ENCODE data around the gene CCDC88A.
A peak's percentile ranks its signal among the peaks of the same experiment; 100 is the strongest.
"Not testable (repeated sequence)": the region's sequence is repeated elsewhere in the genome, so short reads cannot be mapped to it uniquely, and the experiment has no call there.

The CCDC88A gene

GRCh38 chr2:55419679-55420438 lies at the start of gene CCDC88A:
Gene CCDC88A, minus strand, starts transcription at chr2:55419856. Its CDS starts 777 bp downstream, at chr2:55419079.
- peak; percentile 72 for DNase-seq (ENCODE audit: low read depth)

- DNase-seq (ENCODE audit: low read depth): no peak
Measured at GRCh38 chr2:55461679-55462078, 42.0 kb upstream of the CCDC88A start.

- DNase-seq (ENCODE audit: low read depth): no peak
Measured at GRCh38 chr2:55460562-55460961, 40.9 kb upstream of the CCDC88A start.

GRCh38 chr2:55459714-55460274 lies 40.1 kb upstream of the CCDC88A start:
- DNase-seq (ENCODE audit: low read depth): no peak

- DNase-seq (ENCODE audit: low read depth): no peak
Measured at GRCh38 chr2:55459279-55459678, 39.6 kb upstream of the CCDC88A start.

GRCh38 chr2:55454121-55454520 lies 34.5 kb upstream of the CCDC88A start:
- DNase-seq (ENCODE audit: low read depth): no peak

- no peak for DNase-seq (ENCODE audit: low read depth)
Measured at GRCh38 chr2:55452879-55453278, 33.2 kb upstream of the CCDC88A start.

- no peak for DNase-seq (ENCODE audit: low read depth)
Measured at GRCh38 chr2:55451699-55452098, 32.0 kb upstream of the CCDC88A start.

- DNase-seq (ENCODE audit: low read depth): not testable (repeated sequence)
Measured at GRCh38 chr2:55450014-55450413, 30.4 kb upstream of the CCDC88A start.

GRCh38 chr2:55442045-55442760 lies 22.5 kb upstream of the CCDC88A start:
- not testable (repeated sequence) for DNase-seq (ENCODE audit: low read depth)

- DNase-seq (ENCODE audit: low read depth): no peak
Measured at GRCh38 chr2:55441280-55441892, 21.7 kb upstream of the CCDC88A start.

GRCh38 chr2:55439101-55439397 lies 19.4 kb upstream of the CCDC88A start:
- no peak for DNase-seq (ENCODE audit: low read depth)

GRCh38 chr2:55438391-55439100 lies 18.9 kb upstream of the CCDC88A start:
- no peak for DNase-seq (ENCODE audit: low read depth)

- no peak for DNase-seq (ENCODE audit: low read depth)
Measured at GRCh38 chr2:55437515-55438390, 18.1 kb upstream of the CCDC88A start.

GRCh38 chr2:55431982-55432627 lies 12.4 kb upstream of the CCDC88A start:
- DNase-seq (ENCODE audit: low read depth): no peak

GRCh38 chr2:55430211-55430975 lies 10.7 kb upstream of the CCDC88A start:
- no peak for DNase-seq (ENCODE audit: low read depth)

- DNase-seq (ENCODE audit: low read depth): no peak
Measured at GRCh38 chr2:55428258-55428657, 8.6 kb upstream of the CCDC88A start.

GRCh38 chr2:55425431-55425831 lies 5.8 kb upstream of the CCDC88A start:
- DNase-seq (ENCODE audit: low read depth): no peak

- DNase-seq (ENCODE audit: low read depth): no peak
Measured at GRCh38 chr2:55422876-55423665, 3.4 kb upstream of the CCDC88A start.
